Thymus (tissue), 11 donors: ENCODE results near the gene AFF3. TPM values are rescaled to one million over a fixed set of nuclear protein-coding genes. Genes with fewer than 3 reads are reported as not detected.

Experiments
- DNase-seq, 9 donors: peaks; one replicate each; pipeline ENCODE4 v3.0.0-alpha.2; 2013; ENCODE audit warnings: low spot score in 9 of 9, low read depth in 6 of 9, missing footprints in 1 of 9
- H3K27ac ChIP-seq, 2 donors: one replicate each; pipeline ENCODE4 v1.5.1; 2013; ENCODE audit warnings: control low read depth in 1 of 2, low read depth in 1 of 2, low read length in 1 of 2, mild to moderate bottlenecking in 1 of 2, moderate library complexity in 1 of 2
- H3K27me3 ChIP-seq, 2 donors: one replicate each; pipeline ENCODE4 v1.5.1; 2013; ENCODE audit warnings: low read length in 1 of 2; ENCODE audit not compliant: control insufficient read depth in 2 of 2, insufficient read depth in 1 of 2
- H3K36me3 ChIP-seq, 2 donors: one replicate each; pipeline ENCODE4 v1.5.1; 2013; ENCODE audit warnings: low read length in 1 of 2, mild to moderate bottlenecking in 1 of 2, moderate library complexity in 1 of 2; ENCODE audit not compliant: control insufficient read depth in 2 of 2, insufficient read depth in 2 of 2
- H3K4me1 ChIP-seq, 2 donors: one replicate each; pipeline ENCODE4 v1.5.1; 2013; ENCODE audit warnings: low read length in 2 of 2; ENCODE audit not compliant: control insufficient read depth in 2 of 2, insufficient read depth in 2 of 2
- H3K4me3 ChIP-seq, 2 donors: one replicate each; pipeline ENCODE4 v1.5.1; 2013; ENCODE audit warnings: low read length in 2 of 2, control low read depth in 1 of 2, mild to moderate bottlenecking in 1 of 2
- H3K9me3 ChIP-seq, 2 donors: one replicate each; pipeline ENCODE4 v1.5.1; 2013; ENCODE audit warnings: low read length in 1 of 2, mild to moderate bottlenecking in 1 of 2; ENCODE audit not compliant: control insufficient read depth in 2 of 2, insufficient read depth in 1 of 2
- WGBS: extraction: QIAGEN DNeasy Blood & Tissue Kit; methylation state at CpG from one replicate; pipeline ENCODE4 v1.1.7; 2013; 5-methylcytosine and 5-hydroxymethylcytosine counted together
- polyA plus RNA-seq: library from polyadenylated mRNA; stranded (reverse); fragments of 200-250 nt; gene quantifications from one replicate; pipeline ENCODE4 v1.2.3, GENCODE V29; 2013
- total RNA-seq: library from RNA; stranded (reverse); fragments of 120-200 nt; gene quantifications from one replicate; pipeline ENCODE4 v1.2.4, GENCODE V29; 2013
- donor health status: healthy.

AFF3 gene
- total and polyA plus RNA-seq, 2 donors, result 5.3 to 9.7 TPM

GRCh38 chr2:99618579-99619097 lies 523.8 kb downstream of the AFF3 start:
- DNase-seq, result no peak
- WGBS, result 94% methylated on average over 6 of the region's 6 CpGs
- no peaks in the 10 kb centered on the region for H3K27me3 ChIP-seq

GRCh38 chr2:99617811-99618210 lies 524.6 kb downstream of the AFF3 start:
- Histone ChIP-seq H3K27me3 (no peaks in the 10 kb centered on the region), H3K4me3 (no peak overlapping the region), H3K27ac (no peak overlapping the region), H3K36me3 (no peaks in the 10 kb centered on the region), H3K4me1 (peaks cover 13 to 15% of the 10 kb centered on the region in 2 donors), H3K9me3 (no peaks in the 10 kb centered on the region)
- 92% methylated on average over 5 of the region's 5 CpGs for WGBS
- no peak for DNase-seq

More at GRCh38 chr2:99618579-99619097, 523.8 kb downstream of the AFF3 start:
- no peak overlapping the region for H3K4me3 ChIP-seq
- H3K9me3 ChIP-seq, result no peaks in the 10 kb centered on the region
- H3K4me1 ChIP-seq, result peaks cover 13 to 15% of the 10 kb centered on the region in 2 donors
- no peak overlapping the region for H3K27ac ChIP-seq
- H3K36me3 ChIP-seq, result no peaks in the 10 kb centered on the region

GRCh38 chr2:99615247-99615771 lies 527.1 kb downstream of the AFF3 start:
- Histone ChIP-seq H3K36me3 (no peaks in the 10 kb centered on the region), H3K9me3 (no peaks in the 10 kb centered on the region), H3K27ac (no peak overlapping the region), H3K27me3 (no peaks in the 10 kb centered on the region), H3K4me1 (peaks cover 13 to 15% of the 10 kb centered on the region in 2 donors), H3K4me3 (no peak overlapping the region)
- no peak for DNase-seq
- WGBS, result 98% methylated on average over 12 of the region's 12 CpGs

GRCh38 chr2:99613980-99614379 lies 528.4 kb downstream of the AFF3 start:
- no peak overlapping the region for H3K27ac ChIP-seq
- no peak overlapping the region for H3K4me3 ChIP-seq
- DNase-seq, result no peak
- no peaks in the 10 kb centered on the region for H3K9me3 ChIP-seq
- H3K27me3 ChIP-seq, result no peaks in the 10 kb centered on the region
- H3K4me1 ChIP-seq, result peaks cover 7 to 8% of the 10 kb centered on the region in 2 donors
- H3K36me3 ChIP-seq, result no peaks in the 10 kb centered on the region
- WGBS, result 92% methylated on average over 3 of the region's 3 CpGs

GRCh38 chr2:99611786-99612185 lies 530.6 kb downstream of the AFF3 start:
- WGBS, result 96% methylated on average over 6 of the region's 6 CpGs

GRCh38 chr2:99611034-99611433 lies 531.4 kb downstream of the AFF3 start:
- no peaks in the 10 kb centered on the region for H3K27me3 ChIP-seq
- no peaks in the 10 kb centered on the region for H3K9me3 ChIP-seq
- peaks cover 0 to 3% of the 10 kb centered on the region in 2 donors for H3K4me1 ChIP-seq
- no peak overlapping the region for H3K27ac ChIP-seq
- H3K36me3 ChIP-seq, result no peaks in the 10 kb centered on the region
- no peak overlapping the region for H3K4me3 ChIP-seq
- DNase-seq, result no peak
- 97% methylated on average over 2 of the region's 2 CpGs for WGBS

More at GRCh38 chr2:99611786-99612185, 530.6 kb downstream of the AFF3 start:
- no peak for DNase-seq
- Histone ChIP-seq H3K27me3 (no peaks in the 10 kb centered on the region), H3K27ac (no peak overlapping the region), H3K9me3 (no peaks in the 10 kb centered on the region), H3K4me1 (peaks cover 0 to 3% of the 10 kb centered on the region in 2 donors), H3K36me3 (no peaks in the 10 kb centered on the region), H3K4me3 (no peak overlapping the region)

- Histone ChIP-seq H3K36me3 (no peaks in the 10 kb centered on the region), H3K27ac (no peak overlapping the region), H3K27me3 (no peaks in the 10 kb centered on the region), H3K9me3 (no peaks in the 10 kb centered on the region), H3K4me1 (no peaks in the 10 kb centered on the region), H3K4me3 (no peak overlapping the region)
- 98% methylated on average over 11 of the region's 11 CpGs for WGBS
- no peak for DNase-seq
Measured at GRCh38 chr2:99609851-99610381, 532.5 kb downstream of the AFF3 start.

GRCh38 chr2:99608861-99609260 lies 533.5 kb downstream of the AFF3 start:
- H3K27ac ChIP-seq, result no peak overlapping the region
- no peaks in the 10 kb centered on the region for H3K9me3 ChIP-seq
- H3K4me3 ChIP-seq, result no peak overlapping the region
- no peak for DNase-seq
- 85% methylated on average over 1 of the region's 1 CpG for WGBS
- H3K27me3 ChIP-seq, result no peaks in the 10 kb centered on the region
- no peaks in the 10 kb centered on the region for H3K36me3 ChIP-seq
- no peaks in the 10 kb centered on the region for H3K4me1 ChIP-seq

GRCh38 chr2:99607861-99608491 lies 534.4 kb downstream of the AFF3 start:
- no peak overlapping the region for H3K27ac ChIP-seq
- H3K4me1 ChIP-seq, result no peaks in the 10 kb centered on the region
- no peaks in the 10 kb centered on the region for H3K27me3 ChIP-seq
- H3K36me3 ChIP-seq, result no peaks in the 10 kb centered on the region
- no peaks in the 10 kb centered on the region for H3K9me3 ChIP-seq
- DNase-seq, result no peak
- 96% methylated on average over 4 of the region's 4 CpGs for WGBS
- no peak overlapping the region for H3K4me3 ChIP-seq
